ENCODE results near the gene OGA. TPM values are rescaled to one million over a fixed set of nuclear protein-coding genes. Genes with fewer than 3 reads are reported as not detected.

Gene OGA
- total RNA-seq, 1 donor from 2014 or later, result 125 TPM

DNA sequence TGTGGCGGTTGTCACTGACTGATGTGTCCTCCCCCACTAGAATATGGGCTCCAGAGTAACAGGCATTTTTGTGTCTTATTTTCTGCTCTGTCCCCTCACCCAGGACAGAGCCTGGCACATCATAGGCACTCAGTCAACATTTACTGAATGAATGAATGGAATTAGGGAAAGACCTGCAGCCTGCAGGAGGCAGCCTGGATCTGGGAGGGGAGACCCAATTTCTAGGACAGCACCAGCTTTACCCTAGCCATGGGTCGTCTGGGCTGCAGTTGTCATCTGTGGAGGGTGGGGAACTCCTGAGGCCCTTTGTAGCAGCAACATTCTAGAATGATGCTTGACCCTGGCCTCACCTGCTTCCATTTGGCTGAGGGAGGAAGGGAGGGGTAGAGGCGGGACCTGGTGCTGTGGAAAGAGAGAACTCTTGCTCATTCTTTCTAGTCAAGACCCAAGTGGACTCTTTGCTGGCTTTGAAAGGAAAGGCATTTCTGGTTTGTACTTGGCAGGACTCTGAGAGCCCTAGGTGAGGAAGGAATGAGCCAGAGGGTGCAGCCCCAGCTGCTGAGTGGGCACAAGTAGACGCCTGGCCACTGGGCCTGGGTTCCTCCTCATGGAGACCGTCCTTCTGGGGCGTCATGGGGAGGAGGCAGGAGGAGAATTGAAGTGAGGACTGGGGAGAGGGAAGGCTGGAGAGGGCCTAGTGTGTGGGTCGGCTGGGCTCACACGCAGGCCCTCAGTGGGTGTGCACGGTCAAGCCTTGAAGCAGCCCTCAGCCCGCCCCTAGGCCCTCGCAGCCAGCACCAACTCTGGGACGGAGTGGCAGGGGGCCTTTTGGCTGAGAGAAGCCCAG is 51.3 kb downstream of the OGA start:
- H3K4me3 ChIP-seq, result no peak overlapping the region
- intact Hi-C loops (cut with DNase I), result no loop called here
- no peak overlapping the region for H3K27ac ChIP-seq
- DNase-seq (ENCODE audit: extremely low spot score in 2 of 2), result no peak
- H3K4me1 ChIP-seq, result no peaks in the 10 kb centered on the region
- H3K36me3 ChIP-seq, result no peaks in the 10 kb centered on the region
- TF ChIP-seq POLR2A (IDR thresholded peaks at IDR 0.05) (no peak), POLR2AphosphoS5 (IDR thresholded peaks at IDR 0.05; ENCODE audit: insufficient read depth in 1 of 2, low read depth in 1 of 2) (no peak)
- TF ChIP-seq, protein P1, sequence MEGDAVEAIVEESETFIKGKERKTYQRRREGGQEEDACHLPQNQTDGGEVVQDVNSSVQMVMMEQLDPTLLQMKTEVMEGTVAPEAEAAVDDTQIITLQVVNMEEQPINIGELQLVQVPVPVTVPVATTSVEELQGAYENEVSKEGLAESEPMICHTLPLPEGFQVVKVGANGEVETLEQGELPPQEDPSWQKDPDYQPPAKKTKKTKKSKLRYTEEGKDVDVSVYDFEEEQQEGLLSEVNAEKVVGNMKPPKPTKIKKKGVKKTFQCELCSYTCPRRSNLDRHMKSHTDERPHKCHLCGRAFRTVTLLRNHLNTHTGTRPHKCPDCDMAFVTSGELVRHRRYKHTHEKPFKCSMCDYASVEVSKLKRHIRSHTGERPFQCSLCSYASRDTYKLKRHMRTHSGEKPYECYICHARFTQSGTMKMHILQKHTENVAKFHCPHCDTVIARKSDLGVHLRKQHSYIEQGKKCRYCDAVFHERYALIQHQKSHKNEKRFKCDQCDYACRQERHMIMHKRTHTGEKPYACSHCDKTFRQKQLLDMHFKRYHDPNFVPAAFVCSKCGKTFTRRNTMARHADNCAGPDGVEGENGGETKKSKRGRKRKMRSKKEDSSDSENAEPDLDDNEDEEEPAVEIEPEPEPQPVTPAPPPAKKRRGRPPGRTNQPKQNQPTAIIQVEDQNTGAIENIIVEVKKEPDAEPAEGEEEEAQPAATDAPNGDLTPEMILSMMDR (IDR thresholded peaks at IDR 0.05), result no peak
- H3K9me3 ChIP-seq, result no peaks in the 10 kb centered on the region
- no peaks in the 10 kb centered on the region for H3K27me3 ChIP-seq

DNA sequence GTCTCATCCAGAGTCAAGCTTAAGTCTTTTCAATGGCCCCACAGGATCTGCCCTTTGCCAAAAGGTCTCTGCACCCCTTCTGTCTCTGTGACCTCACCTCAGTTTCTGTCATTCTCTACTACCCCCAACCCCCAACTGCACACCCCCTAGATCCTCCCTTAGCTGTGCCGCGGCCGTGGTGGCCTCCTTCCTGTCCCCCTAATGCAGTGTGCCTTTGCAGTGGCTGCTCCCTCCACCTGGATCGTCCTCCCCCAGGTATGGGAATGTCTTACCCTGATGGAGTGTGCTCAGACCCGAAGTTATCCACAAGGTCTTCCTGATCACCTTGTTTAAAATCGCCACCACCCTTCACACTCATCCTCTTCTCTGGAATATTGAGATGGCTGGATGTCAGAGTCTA is 51.9 kb downstream of the OGA start:
- Histone ChIP-seq H3K4me3 (no peak overlapping the region), H3K4me1 (no peaks in the 10 kb centered on the region), H3K36me3 (no peaks in the 10 kb centered on the region), H3K9me3 (no peaks in the 10 kb centered on the region), H3K27ac (no peak overlapping the region), H3K27me3 (no peaks in the 10 kb centered on the region)
- DNase-seq (ENCODE audit: extremely low spot score in 2 of 2), result no peak
- TF ChIP-seq, protein P1 (IDR thresholded peaks at IDR 0.05), result no peak
- TF ChIP-seq POLR2AphosphoS5 (IDR thresholded peaks at IDR 0.05; ENCODE audit: insufficient read depth in 1 of 2, low read depth in 1 of 2) (no peak), POLR2A (IDR thresholded peaks at IDR 0.05) (no peak)
- intact Hi-C loops (cut with DNase I), result no loop called here

DNA sequence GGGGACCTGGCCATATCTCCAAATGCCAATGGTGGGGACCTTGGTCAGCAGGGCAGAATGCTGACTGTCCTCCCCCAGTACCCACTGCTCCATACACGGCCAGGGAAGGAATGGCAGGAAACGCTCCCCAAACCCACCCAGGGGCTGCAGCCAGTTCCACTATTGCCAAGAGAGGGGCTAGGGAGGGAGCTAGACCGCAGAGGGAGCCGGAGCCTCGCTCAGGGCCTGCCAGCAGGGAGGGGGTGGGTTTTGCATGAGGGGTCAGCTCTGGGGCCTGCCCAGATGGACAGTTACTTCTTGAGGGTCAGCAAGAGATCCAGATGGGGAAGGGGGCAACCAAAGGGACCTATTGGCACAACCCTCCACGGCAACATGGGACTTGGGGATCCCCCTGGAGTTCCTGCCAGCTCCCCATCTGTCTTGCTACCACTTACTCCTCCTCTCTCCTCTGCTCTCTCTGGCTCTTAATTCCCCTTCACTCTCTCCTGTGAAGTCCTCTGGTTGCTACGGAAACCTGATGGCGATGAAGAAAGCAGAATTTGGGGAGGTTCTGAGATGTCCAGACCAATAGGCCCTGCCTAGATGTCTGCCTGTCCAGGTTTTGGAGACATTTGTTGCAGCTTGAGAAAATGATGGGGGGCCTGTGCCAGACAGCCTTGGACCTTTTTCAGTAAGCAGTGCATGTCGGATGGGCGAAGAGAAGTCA is 55.0 kb downstream of the OGA start:
- no peaks in the 10 kb centered on the region for H3K36me3 ChIP-seq
- no peak for DNase-seq (ENCODE audit: extremely low spot score in 2 of 2)
- TF ChIP-seq POLR2AphosphoS5 (IDR thresholded peaks at IDR 0.05; ENCODE audit: insufficient read depth in 1 of 2, low read depth in 1 of 2) (no peak), POLR2A (IDR thresholded peaks at IDR 0.05) (no peak)
- TF ChIP-seq, protein P1 (IDR thresholded peaks at IDR 0.05), result no peak
- intact Hi-C loops (cut with DNase I), result no loop called here
- H3K4me3 ChIP-seq, result no peak overlapping the region
- no peaks in the 10 kb centered on the region for H3K27me3 ChIP-seq
- H3K4me1 ChIP-seq, result no peaks in the 10 kb centered on the region
- H3K9me3 ChIP-seq, result no peaks in the 10 kb centered on the region
- H3K27ac ChIP-seq, result no peak overlapping the region

DNA sequence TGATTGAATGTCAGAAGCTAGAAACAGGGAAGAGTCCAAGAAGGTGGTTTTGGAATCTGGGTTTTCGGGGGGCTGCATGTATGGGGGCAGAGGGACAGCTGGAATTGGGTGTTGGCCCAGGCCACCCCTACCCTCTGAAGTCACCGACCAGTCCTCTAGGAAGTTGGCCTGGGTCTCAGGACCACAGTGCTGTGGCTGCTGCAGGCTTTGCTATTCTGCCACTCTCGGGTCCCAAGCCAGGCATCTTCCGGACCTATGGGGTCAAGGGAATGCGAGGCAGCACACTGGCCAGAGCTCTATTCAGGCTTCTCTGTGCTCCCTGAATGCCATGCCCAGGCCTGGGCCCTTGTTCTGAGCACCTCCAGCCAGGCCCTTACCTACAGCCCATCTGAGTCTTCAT is 55.5 kb downstream of the OGA start:
- TF ChIP-seq POLR2AphosphoS5 (IDR thresholded peaks at IDR 0.05; ENCODE audit: insufficient read depth in 1 of 2, low read depth in 1 of 2) (no peak), POLR2A (IDR thresholded peaks at IDR 0.05) (no peak)
- TF ChIP-seq, protein P1 (IDR thresholded peaks at IDR 0.05), result no peak

DNA sequence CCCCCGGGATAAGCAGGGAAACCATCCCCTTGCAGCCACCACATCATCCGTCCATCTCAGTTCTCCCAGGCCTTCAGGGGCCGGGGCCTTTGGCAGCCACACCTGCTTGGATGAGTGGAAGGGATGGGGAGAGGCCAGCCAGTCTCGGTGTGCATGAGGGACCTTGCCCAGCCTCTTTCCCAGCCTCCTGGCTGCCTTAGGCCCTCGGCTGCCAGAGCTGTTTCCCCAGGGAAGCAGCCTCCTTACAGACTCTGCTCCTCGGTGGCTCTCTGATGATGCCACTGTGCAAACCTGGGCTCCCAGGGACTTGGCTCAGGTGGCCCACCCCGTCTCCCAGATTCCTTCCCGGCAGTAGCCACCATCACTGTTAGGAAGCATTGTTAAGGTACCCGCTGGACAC is 57.0 kb downstream of the OGA start:
- TF ChIP-seq POLR2A (IDR thresholded peaks at IDR 0.05), result no peak
- TF ChIP-seq, protein P1 (IDR thresholded peaks at IDR 0.05), result no peak
- no peak for TF ChIP-seq POLR2AphosphoS5 (IDR thresholded peaks at IDR 0.05; ENCODE audit: insufficient read depth in 1 of 2, low read depth in 1 of 2)
- Histone ChIP-seq H3K4me3 (no peak overlapping the region), H3K4me1 (no peaks in the 10 kb centered on the region), H3K36me3 (no peaks in the 10 kb centered on the region), H3K27ac (no peak overlapping the region), H3K9me3 (no peaks in the 10 kb centered on the region), H3K27me3 (no peaks in the 10 kb centered on the region)
- intact Hi-C loops (cut with DNase I), result no loop called here
- DNase-seq (ENCODE audit: extremely low spot score in 2 of 2), result no peak

More for the DNA sequence above, 55.5 kb downstream of the OGA start:
- no peak overlapping the region for H3K4me3 ChIP-seq
- no peaks in the 10 kb centered on the region for H3K4me1 ChIP-seq
- intact Hi-C loops (cut with DNase I), result no loop called here
- no peaks in the 10 kb centered on the region for H3K27me3 ChIP-seq
- H3K36me3 ChIP-seq, result no peaks in the 10 kb centered on the region
- no peaks in the 10 kb centered on the region for H3K9me3 ChIP-seq
- no peak for DNase-seq (ENCODE audit: extremely low spot score in 2 of 2)
- H3K27ac ChIP-seq, result no peak overlapping the region
